Left lobe of liver (tissue), 2 donors: ENCODE data around the gene MAN2A2. TPM values are rescaled to one million over a fixed set of nuclear protein-coding genes. Genes with fewer than 3 reads are reported as not detected.
"Not testable (repeated sequence)": the region's sequence is repeated elsewhere in the genome, so short reads cannot be mapped to it uniquely, and the experiment has no call there.

ENCODE experiments used
- ATAC-seq: fragments of 200-7000 bp; cut with Tn5 transposase; one replicate; pipeline ENCODE4 v1.9.1; 2020; ENCODE audit warnings: mild to moderate bottlenecking, moderate library complexity
- DNase-seq: peaks from one replicate; pipeline ENCODE4 v3.0.0-alpha.2; 2020; ENCODE audit warnings: low spot score
- total RNA-seq: library from RNA; stranded (reverse); gene quantifications from one replicate; pipeline ENCODE4 v1.2.1, GENCODE V29; 2021
- donor health status: DM: no; HTN: no; CAD: no; lungs with moderate emphysema.
- donor health status: DM: no; HTN: yes; CAD: no.

Gene MAN2A2
- total RNA-seq, 1 donor from 2014 or later, result 96.9 TPM

GRCh38 chr15:90883526-90883975 is 19.6 kb upstream of the MAN2A2 start:
- DNase-seq (no peak), ATAC-seq (peak; percentile 14)

GRCh38 chr15:90883976-90884718 is 19.0 kb upstream of the MAN2A2 start, which contains the start of gene FES:
Gene FES, plus strand, starts transcription at chr15:90884504. Its CDS starts 542 bp downstream, at chr15:90885046.
- ATAC-seq, result peak; percentile 44
- peak; percentile 77 for DNase-seq

- DNase-seq, result no peak
- peak; percentile 1 for ATAC-seq
Measured at GRCh38 chr15:90884719-90885431, 18.2 kb upstream of the MAN2A2 start.

- DNase-seq (no peak), ATAC-seq (peak; percentile 49)
Measured at GRCh38 chr15:90885432-90886290, 17.4 kb upstream of the MAN2A2 start.

- DNase-seq, result no peak
- no peak for ATAC-seq
Measured at GRCh38 chr15:90886291-90886614, 16.8 kb upstream of the MAN2A2 start.

- no peak for DNase-seq
- ATAC-seq, result no peak
Measured at GRCh38 chr15:90887037-90887481, 16.0 kb upstream of the MAN2A2 start.

GRCh38 chr15:90889313-90889730 is 13.8 kb upstream of the MAN2A2 start:
- ATAC-seq (no peak), DNase-seq (no peak)

- DNase-seq, result no peak
- ATAC-seq, result no peak
Measured at GRCh38 chr15:90889736-90890456, 13.2 kb upstream of the MAN2A2 start.

GRCh38 chr15:90890839-90891238 is 12.3 kb upstream of the MAN2A2 start:
- no peak for DNase-seq
- no peak for ATAC-seq

- DNase-seq, result no peak
- ATAC-seq, result no peak
Measured at GRCh38 chr15:90891346-90891949, 11.7 kb upstream of the MAN2A2 start.

- no peak for ATAC-seq
- no peak for DNase-seq
Measured at GRCh38 chr15:90892023-90892422, 11.1 kb upstream of the MAN2A2 start.

GRCh38 chr15:90892498-90893174 is 10.5 kb upstream of the MAN2A2 start:
- no peak for ATAC-seq
- DNase-seq, result no peak

GRCh38 chr15:90893175-90894090 is 9.7 kb upstream of the MAN2A2 start:
- ATAC-seq (no peak), DNase-seq (no peak)

GRCh38 chr15:90895571-90896117 is 7.5 kb upstream of the MAN2A2 start:
- ATAC-seq, result peak; percentile 23
- DNase-seq, result no peak

- not testable (repeated sequence) for DNase-seq, ATAC-seq
Measured at GRCh38 chr15:90897131-90897655, 5.9 kb upstream of the MAN2A2 start.

GRCh38 chr15:90901175-90902039 is 1.7 kb upstream of the MAN2A2 start:
- no peak for DNase-seq

More at GRCh38 chr15:90901175-90902039, 1.7 kb upstream of the MAN2A2 start:
- ATAC-seq, result no peak
